Endodermal cell (in vitro differentiated cells): ENCODE measurements around the gene SRGAP3. TPM values are rescaled to one million over a fixed set of nuclear protein-coding genes. Genes with fewer than 3 reads are reported as not detected.
A peak's percentile ranks its signal among the peaks of the same experiment; 100 is the strongest.

Experiments used
- DNase-seq: peaks from one replicate; pipeline ENCODE4 v3.0.0-alpha.2; 2017
- H3K27ac ChIP-seq: 2 replicates; pipeline ENCODE4 v1.5.1; 2013; ENCODE audit warnings: mild to moderate bottlenecking, low read depth, low read length, moderate library complexity
- H3K27me3 ChIP-seq: 2 replicates; pipeline ENCODE4 v1.6.1; 2013; ENCODE audit warnings: mild to moderate bottlenecking, low read length, moderate library complexity; ENCODE audit not compliant: insufficient read depth, control insufficient read depth, poor library complexity, severe bottlenecking
- H3K36me3 ChIP-seq: 2 replicates; pipeline ENCODE4 v1.7.0; 2013; ENCODE audit warnings: mild to moderate bottlenecking, low read length, moderate library complexity; ENCODE audit not compliant: control insufficient read depth, insufficient read depth
- H3K4me1 ChIP-seq: one replicate; pipeline ENCODE4 v1.7.0; 2013; ENCODE audit warnings: low read length; ENCODE audit not compliant: control insufficient read depth, insufficient read depth
- H3K4me3 ChIP-seq: 2 replicates; pipeline ENCODE4 v1.5.1; 2013; ENCODE audit warnings: mild to moderate bottlenecking, low read length, moderate library complexity
- H3K9ac ChIP-seq: 2 replicates; pipeline ENCODE4 v1.6.1; 2013; ENCODE audit warnings: mild to moderate bottlenecking, low read length, moderate library complexity; ENCODE audit not compliant: poor library complexity, severe bottlenecking; ENCODE audit errors: extremely low read depth
- H3K9me3 ChIP-seq: 2 replicates; pipeline ENCODE4 v1.6.1; 2013; ENCODE audit warnings: mild to moderate bottlenecking, low read length, moderate library complexity; ENCODE audit not compliant: control insufficient read depth
- H3K27ac Mint-ChIP-seq: 2 replicates; pipeline ENCODE4 v1.8.0; 2020; ENCODE audit warnings: mixed read lengths
- H3K27me3 Mint-ChIP-seq: 2 replicates; pipeline ENCODE4 v1.8.0; 2021; ENCODE audit warnings: mild to moderate bottlenecking, mixed read lengths; ENCODE audit not compliant: insufficient read depth
- H3K36me3 Mint-ChIP-seq: 2 replicates; pipeline ENCODE4 v1.8.0; 2020; ENCODE audit warnings: low read depth, mixed read lengths
- H3K4me1 Mint-ChIP-seq: 2 replicates; pipeline ENCODE4 v1.8.0; 2020; ENCODE audit warnings: mixed read lengths
- H3K4me3 Mint-ChIP-seq: 2 replicates; pipeline ENCODE4 v1.8.0; 2020; ENCODE audit warnings: mild to moderate bottlenecking, moderate library complexity, mixed read lengths
- H3K9me3 Mint-ChIP-seq: 2 replicates; pipeline ENCODE4 v1.8.0; 2020; ENCODE audit warnings: mild to moderate bottlenecking, mixed read lengths
- WGBS, 2 experiments: methylation state at CpG; one replicate each; pipeline versions ENCODE4 v1.1.5 to v1.1.7; 2013; ENCODE audit warnings: missing lambda C conversion rate in 2 of 2, mixed read lengths in 1 of 2; ENCODE audit not compliant: insufficient coverage in 1 of 2, insufficient read length in 1 of 2; 5-methylcytosine and 5-hydroxymethylcytosine counted together
- total RNA-seq, 2 donors: library from RNA; stranded (reverse); fragmentation: NEBNext Ultra II Directional in 1 of 2; extraction: Animal tissue kit (Norgen Biotek cat#: 25700) in 1 of 2; gene quantifications; 2 replicates in 1 of 2; 3 replicates in 1 of 2; pipeline ENCODE4 v1.2.1, GENCODE V29; 2021
- TF ChIP-seq, protein P1 (sequence below): fragments of 200-600 bp; sonication (generic); conservative IDR thresholded peaks from 2 replicates; pipeline ENCODE4 v1.5.0; 2021; ENCODE audit warnings: antibody characterized with exemption, mild to moderate bottlenecking

Gene SRGAP3
- total RNA-seq, 2 donors from 2014 or later, result 5.0 to 8.1 TPM

DNA sequence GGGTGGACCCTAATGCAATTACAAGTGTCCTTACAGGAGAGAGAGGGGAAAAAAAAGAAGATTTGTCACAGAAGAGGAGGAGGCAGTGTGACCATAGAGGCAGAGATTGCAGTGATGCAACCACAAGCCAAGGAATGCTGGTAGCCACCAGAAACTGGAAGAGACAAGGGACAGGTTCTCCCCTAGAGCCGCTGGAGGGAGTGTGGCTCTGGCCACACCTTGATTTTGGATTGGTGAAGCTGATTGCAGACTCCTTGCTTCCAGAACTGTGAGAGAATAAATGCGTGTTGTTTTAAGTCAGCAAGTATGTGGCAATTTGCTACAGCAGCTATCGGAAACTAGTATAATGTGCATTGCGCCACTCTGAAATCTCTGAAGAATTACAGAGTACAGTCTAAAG lies 110.1 kb downstream of the SRGAP3 start:
- Mint-ChIP-seq H3K4me3 (no peak overlapping the region), H3K36me3 (peaks cover 3% of the 10 kb centered on the region), H3K9me3 (peaks cover 15% of the 10 kb centered on the region), H3K27me3 (peaks cover 33% of the 10 kb centered on the region), H3K27ac (no peak overlapping the region), H3K4me1 (peaks cover 4% of the 10 kb centered on the region)
- peaks cover 17% of the 10 kb centered on the region for H3K9me3 ChIP-seq
- no peak overlapping the region for H3K27ac ChIP-seq
- 97 to 98% methylated on average over 4 of the region's 4 CpGs for WGBS, 2 experiments
- H3K9ac ChIP-seq, result no peak overlapping the region
- no peak overlapping the region for H3K4me3 ChIP-seq
- H3K27me3 ChIP-seq, result peaks cover 28% of the 10 kb centered on the region
- H3K4me1 ChIP-seq, result no peaks in the 10 kb centered on the region
- DNase-seq, result no peak
- H3K36me3 ChIP-seq, result no peaks in the 10 kb centered on the region
- TF ChIP-seq, protein P1, sequence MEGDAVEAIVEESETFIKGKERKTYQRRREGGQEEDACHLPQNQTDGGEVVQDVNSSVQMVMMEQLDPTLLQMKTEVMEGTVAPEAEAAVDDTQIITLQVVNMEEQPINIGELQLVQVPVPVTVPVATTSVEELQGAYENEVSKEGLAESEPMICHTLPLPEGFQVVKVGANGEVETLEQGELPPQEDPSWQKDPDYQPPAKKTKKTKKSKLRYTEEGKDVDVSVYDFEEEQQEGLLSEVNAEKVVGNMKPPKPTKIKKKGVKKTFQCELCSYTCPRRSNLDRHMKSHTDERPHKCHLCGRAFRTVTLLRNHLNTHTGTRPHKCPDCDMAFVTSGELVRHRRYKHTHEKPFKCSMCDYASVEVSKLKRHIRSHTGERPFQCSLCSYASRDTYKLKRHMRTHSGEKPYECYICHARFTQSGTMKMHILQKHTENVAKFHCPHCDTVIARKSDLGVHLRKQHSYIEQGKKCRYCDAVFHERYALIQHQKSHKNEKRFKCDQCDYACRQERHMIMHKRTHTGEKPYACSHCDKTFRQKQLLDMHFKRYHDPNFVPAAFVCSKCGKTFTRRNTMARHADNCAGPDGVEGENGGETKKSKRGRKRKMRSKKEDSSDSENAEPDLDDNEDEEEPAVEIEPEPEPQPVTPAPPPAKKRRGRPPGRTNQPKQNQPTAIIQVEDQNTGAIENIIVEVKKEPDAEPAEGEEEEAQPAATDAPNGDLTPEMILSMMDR, result no peak

DNA sequence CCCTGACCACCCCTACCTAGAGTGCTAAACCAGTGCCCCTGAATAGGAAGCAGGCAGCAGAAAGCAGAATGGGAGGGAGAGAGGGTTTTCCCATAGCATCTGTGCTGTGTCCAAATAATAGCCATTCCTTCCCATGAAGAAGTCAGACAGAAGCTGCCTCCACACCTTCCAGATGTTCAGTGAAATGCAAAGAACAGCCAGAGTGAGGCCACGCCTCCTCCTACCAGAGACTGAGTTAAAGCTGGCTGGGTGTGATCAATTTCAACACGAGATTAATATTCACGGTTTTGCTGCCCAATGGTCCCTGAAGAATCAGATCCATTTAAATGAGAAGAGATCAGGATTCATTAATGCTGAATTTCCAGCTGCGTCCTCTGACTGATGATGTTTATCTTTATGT lies 111.8 kb downstream of the SRGAP3 start:
- peaks cover 37% of the 10 kb centered on the region for H3K27me3 Mint-ChIP-seq
- no peak overlapping the region for H3K4me3 Mint-ChIP-seq
- H3K27me3 ChIP-seq, result peaks cover 31% of the 10 kb centered on the region
- no peak overlapping the region for H3K9ac ChIP-seq
- no peak overlapping the region for H3K4me3 ChIP-seq
- peak overlapping the region; percentile 58 for H3K27ac ChIP-seq
- DNase-seq, result no peak
- peaks cover 4% of the 10 kb centered on the region for H3K4me1 Mint-ChIP-seq
- TF ChIP-seq, protein P1, result no peak
- H3K27ac Mint-ChIP-seq, result no peak overlapping the region
- no peaks in the 10 kb centered on the region for H3K4me1 ChIP-seq
- peaks cover 7% of the 10 kb centered on the region for H3K9me3 Mint-ChIP-seq
- no peaks in the 10 kb centered on the region for H3K36me3 ChIP-seq
- H3K9me3 ChIP-seq, result peaks cover 12% of the 10 kb centered on the region
- WGBS, 2 experiments, result 69 to 80% methylated on average over 3 to 4 of the region's 4 CpGs
- no peaks in the 10 kb centered on the region for H3K36me3 Mint-ChIP-seq

DNA sequence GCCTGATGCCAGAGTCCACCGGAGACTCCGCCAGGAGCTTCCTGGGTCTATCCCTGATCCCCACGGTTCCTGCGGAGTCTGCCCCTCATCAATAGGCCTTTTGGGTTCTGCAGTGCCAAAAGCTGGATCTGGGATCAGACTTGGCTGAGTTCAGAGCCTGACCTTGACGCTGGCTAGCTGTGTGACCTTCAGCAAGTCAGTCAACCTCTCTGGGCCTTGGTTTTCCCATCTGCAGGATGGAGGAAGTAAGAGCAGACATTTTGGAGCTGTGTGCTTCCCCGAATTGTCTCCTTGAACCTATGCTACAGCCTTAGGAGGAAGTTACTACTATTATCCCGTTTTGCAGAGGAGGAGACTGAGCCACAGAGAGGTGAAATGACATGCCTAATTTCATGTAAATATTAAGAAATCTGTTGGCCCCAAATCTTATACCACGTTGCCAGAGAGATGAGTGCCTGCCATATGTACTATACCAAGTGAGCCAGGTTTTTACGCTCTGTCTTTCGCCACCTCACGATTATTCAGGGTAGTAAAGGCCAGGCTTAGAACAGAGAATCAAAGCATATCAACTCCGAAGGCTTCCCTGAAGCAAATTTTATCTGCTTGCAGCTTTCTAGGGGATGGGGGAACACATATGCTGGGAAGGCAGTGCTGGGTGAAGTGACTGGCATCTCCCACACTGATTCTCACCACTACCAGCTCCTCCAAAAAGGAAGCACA lies 112.5 kb downstream of the SRGAP3 start:
- Mint-ChIP-seq H3K9me3 (peaks cover 7% of the 10 kb centered on the region), H3K4me3 (peak overlapping the region; percentile 52), H3K27ac (no peak overlapping the region), H3K36me3 (no peaks in the 10 kb centered on the region), H3K4me1 (peaks cover 4% of the 10 kb centered on the region), H3K27me3 (peaks cover 37% of the 10 kb centered on the region)
- 91 to 93% methylated on average over 10 to 12 of the region's 12 CpGs for WGBS, 2 experiments
- H3K4me3 ChIP-seq, result no peak overlapping the region
- no peak for DNase-seq
- peaks cover 31% of the 10 kb centered on the region for H3K27me3 ChIP-seq
- peaks cover 12% of the 10 kb centered on the region for H3K9me3 ChIP-seq
- H3K27ac ChIP-seq, result peak overlapping the region; percentile 85
- TF ChIP-seq, protein P1, result no peak
- H3K9ac ChIP-seq, result no peak overlapping the region
- no peaks in the 10 kb centered on the region for H3K36me3 ChIP-seq
- no peaks in the 10 kb centered on the region for H3K4me1 ChIP-seq
